Fibroblast of villous mesenchyme (primary cell): Measurements from ENCODE around the gene CASP8. TPM values are rescaled to one million over a fixed set of nuclear protein-coding genes. Genes with fewer than 3 reads are reported as not detected.

Experiments used
- DNase-seq: peaks from one replicate; pipeline ENCODE4 v3.0.0-alpha.2; 2010; ENCODE audit warnings: low read depth
- H3K4me3 ChIP-seq: 2 replicates; pipeline ENCODE4 v1.5.1; 2011; ENCODE audit warnings: low read depth, mild to moderate bottlenecking, low read length
- small RNA-seq: library from RNA; depleted of rRNA; stranded (forward); fragments of <200 nt; gene quantifications from one replicate; pipeline ENCODE3, GENCODE V24; 2012
- total RNA-seq: library from RNA; depleted of rRNA; stranded (reverse); fragments of >200 nt; gene quantifications from 2 replicates; pipeline ENCODE4 v1.2.3, GENCODE V29; 2012
- TF ChIP-seq, protein P1 (sequence below): IDR thresholded peaks from 2 replicates; pipeline ENCODE4 v1.5.1; 2012; ENCODE audit warnings: low read depth, mild to moderate bottlenecking, low read length; ENCODE audit not compliant: insufficient read depth

The CASP8 gene
- total RNA-seq, 1 donor, result 22.0 TPM

GRCh38 chr2:201329409-201329808 is 69.1 kb downstream of the CASP8 start:
- no peak overlapping the region for H3K4me3 ChIP-seq
- DNase-seq, result no peak
- TF ChIP-seq, protein P1, sequence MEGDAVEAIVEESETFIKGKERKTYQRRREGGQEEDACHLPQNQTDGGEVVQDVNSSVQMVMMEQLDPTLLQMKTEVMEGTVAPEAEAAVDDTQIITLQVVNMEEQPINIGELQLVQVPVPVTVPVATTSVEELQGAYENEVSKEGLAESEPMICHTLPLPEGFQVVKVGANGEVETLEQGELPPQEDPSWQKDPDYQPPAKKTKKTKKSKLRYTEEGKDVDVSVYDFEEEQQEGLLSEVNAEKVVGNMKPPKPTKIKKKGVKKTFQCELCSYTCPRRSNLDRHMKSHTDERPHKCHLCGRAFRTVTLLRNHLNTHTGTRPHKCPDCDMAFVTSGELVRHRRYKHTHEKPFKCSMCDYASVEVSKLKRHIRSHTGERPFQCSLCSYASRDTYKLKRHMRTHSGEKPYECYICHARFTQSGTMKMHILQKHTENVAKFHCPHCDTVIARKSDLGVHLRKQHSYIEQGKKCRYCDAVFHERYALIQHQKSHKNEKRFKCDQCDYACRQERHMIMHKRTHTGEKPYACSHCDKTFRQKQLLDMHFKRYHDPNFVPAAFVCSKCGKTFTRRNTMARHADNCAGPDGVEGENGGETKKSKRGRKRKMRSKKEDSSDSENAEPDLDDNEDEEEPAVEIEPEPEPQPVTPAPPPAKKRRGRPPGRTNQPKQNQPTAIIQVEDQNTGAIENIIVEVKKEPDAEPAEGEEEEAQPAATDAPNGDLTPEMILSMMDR, result no peak

Small RNA genes within 50 kb of the gene (small RNA-seq; reads per million reads assigned to genes)
- not detected for gene MTND4LP13

Other genes with a start within 250 kb of the CASP8 start
- gene HYCC2, start 188.9 kb upstream of the CASP8 start, total RNA-seq, result 11.3 and 17.7 TPM in 2 replicates
- gene NDUFB3, start 188.5 kb upstream of the CASP8 start, total RNA-seq, result 44.1 and 54.0 TPM in 2 replicates
- gene CFLAR, start 144.4 kb upstream of the CASP8 start, total RNA-seq, result 65.1 and 143 TPM in 2 replicates
- 5.2 and 5.6 TPM in 2 replicates for gene CASP10, start 77.4 kb upstream of the CASP8 start, total RNA-seq
- 0.64 and 1.3 TPM in 2 replicates for gene FLACC1, start 96.8 kb downstream of the CASP8 start, total RNA-seq
- 46.4 and 51.0 TPM in 2 replicates for gene TRAK2, start 190.9 kb downstream of the CASP8 start, total RNA-seq
- gene STRADB, start 191.2 kb downstream of the CASP8 start, total RNA-seq, result 37.4 and 55.7 TPM in 2 replicates